Osteoblast (primary cell): ENCODE measurements around the gene PRKCE. TPM values are rescaled to one million over a fixed set of nuclear protein-coding genes. Genes with fewer than 3 reads are reported as not detected.

Source experiments
- DNase-seq: peaks from one replicate; pipeline ENCODE4 v3.0.0; 2011; ENCODE audit warnings: low spot score, mixed read lengths; ENCODE audit not compliant: insufficient read length; ENCODE audit errors: missing footprints
- H2AFZ ChIP-seq: 2 replicates; pipeline ENCODE4 v1.6.0; 2011; ENCODE audit warnings: mild to moderate bottlenecking, low read length
- H3K27ac ChIP-seq: 2 replicates; pipeline ENCODE4 v1.5.1; 2011; ENCODE audit warnings: mild to moderate bottlenecking, low read depth, low read length, moderate library complexity
- H3K27me3 ChIP-seq: 2 replicates; pipeline ENCODE4 v1.6.0; 2012; ENCODE audit warnings: mild to moderate bottlenecking, control low read depth, inconsistent platforms, low read length, moderate library complexity; ENCODE audit not compliant: insufficient read depth
- H3K36me3 ChIP-seq: 2 replicates; pipeline ENCODE4 v1.5.1; 2011; ENCODE audit warnings: mild to moderate bottlenecking, low read length, control low read depth, moderate library complexity; ENCODE audit not compliant: insufficient read depth
- H3K4me1 ChIP-seq: 2 replicates; pipeline ENCODE4 v1.5.1; 2011; ENCODE audit warnings: mild to moderate bottlenecking, low read length, control low read depth, moderate library complexity; ENCODE audit not compliant: insufficient read depth
- H3K4me2 ChIP-seq: 2 replicates; pipeline ENCODE4 v1.6.0; 2011; ENCODE audit warnings: mild to moderate bottlenecking, low read length; ENCODE audit not compliant: insufficient read depth
- H3K4me3 ChIP-seq: fragments of 200-600 bp; sonication (generic); 3 replicates; pipeline ENCODE4 v1.5.1; 2012; ENCODE audit warnings: mild to moderate bottlenecking, low read length, inconsistent platforms; ENCODE audit not compliant: insufficient read depth
- H3K79me2 ChIP-seq: 2 replicates; pipeline ENCODE4 v1.6.0; 2012; ENCODE audit warnings: mild to moderate bottlenecking, low read length, control low read depth, inconsistent platforms; ENCODE audit not compliant: insufficient read depth
- H3K9me3 ChIP-seq: 2 replicates; pipeline ENCODE4 v1.5.1; 2011; ENCODE audit warnings: low read depth, low read length, control low read depth
- H4K20me1 ChIP-seq: 2 replicates; pipeline ENCODE4 v1.6.0; 2012; ENCODE audit warnings: mild to moderate bottlenecking, low read length, control low read depth; ENCODE audit not compliant: insufficient read depth
- total RNA-seq: library from RNA; depleted of rRNA; stranded (reverse); fragments of >200 nt; gene quantifications from 2 replicates; pipeline ENCODE4 v1.2.3, GENCODE V29; 2012
- TF ChIP-seq, protein P1 (sequence below): IDR thresholded peaks from 2 replicates; pipeline ENCODE4 v1.5.1; 2011; ENCODE audit warnings: mild to moderate bottlenecking, low read depth, low read length, moderate library complexity; ENCODE audit errors: extremely low read depth

Gene PRKCE
- total RNA-seq, 1 donor: 22.1 TPM

DNA sequence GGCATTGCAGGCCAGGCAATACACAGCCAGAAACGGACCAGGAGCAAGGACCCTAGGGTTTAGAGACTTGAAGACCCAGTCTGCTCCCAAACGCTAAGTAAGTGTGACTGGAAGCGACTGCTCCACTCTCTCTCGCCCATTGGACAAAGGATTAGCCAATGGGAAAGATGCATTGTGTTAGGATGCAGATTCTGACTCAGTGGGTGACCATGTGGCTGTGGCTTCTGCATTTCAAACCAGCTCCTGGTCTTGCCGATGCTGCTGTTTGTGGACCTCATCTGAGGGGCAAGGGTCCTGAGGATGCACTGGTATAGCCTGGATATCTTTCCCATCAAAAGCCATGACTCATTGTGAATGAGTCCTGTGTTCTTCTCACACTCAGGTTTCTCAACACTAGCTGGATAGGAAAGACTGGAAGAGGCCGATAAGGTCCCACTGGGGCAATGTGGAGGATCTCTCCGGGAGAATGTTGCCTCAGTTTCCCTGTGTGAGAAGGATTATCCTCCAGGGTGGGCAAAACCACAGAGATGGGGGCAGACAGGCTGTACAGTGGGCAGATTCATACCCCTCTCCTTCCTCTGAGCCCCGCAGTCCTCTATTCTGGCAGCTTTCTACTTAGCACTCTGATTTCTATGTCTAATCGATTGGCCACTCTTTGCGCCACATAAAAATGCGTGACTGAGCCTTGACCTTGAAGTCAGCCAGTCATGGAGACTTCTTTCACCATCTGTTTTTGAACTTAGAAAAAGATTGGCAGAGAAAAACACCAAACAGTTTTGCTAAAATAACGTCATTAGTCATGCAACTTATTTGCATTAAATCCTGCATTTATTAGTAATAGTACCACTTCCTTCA lies 257.1 kb downstream of the PRKCE start:
- no peaks in the 10 kb centered on the region for H3K4me1 ChIP-seq
- no peak for DNase-seq
- H4K20me1 ChIP-seq: no peaks in the 10 kb centered on the region
- no peaks in the 10 kb centered on the region for H3K79me2 ChIP-seq
- TF ChIP-seq, protein P1, sequence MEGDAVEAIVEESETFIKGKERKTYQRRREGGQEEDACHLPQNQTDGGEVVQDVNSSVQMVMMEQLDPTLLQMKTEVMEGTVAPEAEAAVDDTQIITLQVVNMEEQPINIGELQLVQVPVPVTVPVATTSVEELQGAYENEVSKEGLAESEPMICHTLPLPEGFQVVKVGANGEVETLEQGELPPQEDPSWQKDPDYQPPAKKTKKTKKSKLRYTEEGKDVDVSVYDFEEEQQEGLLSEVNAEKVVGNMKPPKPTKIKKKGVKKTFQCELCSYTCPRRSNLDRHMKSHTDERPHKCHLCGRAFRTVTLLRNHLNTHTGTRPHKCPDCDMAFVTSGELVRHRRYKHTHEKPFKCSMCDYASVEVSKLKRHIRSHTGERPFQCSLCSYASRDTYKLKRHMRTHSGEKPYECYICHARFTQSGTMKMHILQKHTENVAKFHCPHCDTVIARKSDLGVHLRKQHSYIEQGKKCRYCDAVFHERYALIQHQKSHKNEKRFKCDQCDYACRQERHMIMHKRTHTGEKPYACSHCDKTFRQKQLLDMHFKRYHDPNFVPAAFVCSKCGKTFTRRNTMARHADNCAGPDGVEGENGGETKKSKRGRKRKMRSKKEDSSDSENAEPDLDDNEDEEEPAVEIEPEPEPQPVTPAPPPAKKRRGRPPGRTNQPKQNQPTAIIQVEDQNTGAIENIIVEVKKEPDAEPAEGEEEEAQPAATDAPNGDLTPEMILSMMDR: no peak
- no peak overlapping the region for H3K4me2 ChIP-seq
- no peaks in the 10 kb centered on the region for H3K27me3 ChIP-seq
- H3K27ac ChIP-seq: no peak overlapping the region
- H3K9me3 ChIP-seq: no peaks in the 10 kb centered on the region
- no peaks in the 10 kb centered on the region for H3K36me3 ChIP-seq
- no peak overlapping the region for H2AFZ ChIP-seq
- H3K4me3 ChIP-seq: no peak overlapping the region

DNA sequence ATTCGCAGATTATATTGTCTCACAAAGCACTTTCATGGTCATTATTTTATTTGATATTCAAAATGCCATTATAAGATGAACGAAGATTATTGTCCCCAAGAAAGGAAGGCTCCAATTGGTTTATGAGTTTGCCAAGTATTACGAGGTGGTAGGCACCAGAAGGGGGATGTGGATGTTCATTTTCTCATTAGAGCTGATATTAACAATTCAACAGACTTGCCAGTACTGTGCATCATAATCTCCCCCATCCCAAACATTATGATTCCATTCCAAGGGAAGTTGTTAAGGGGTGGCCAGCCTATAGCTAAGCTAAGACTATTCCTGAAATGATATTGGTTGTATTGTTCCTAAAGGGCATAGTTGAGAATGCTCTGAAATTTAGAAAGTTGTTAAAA lies 257.7 kb downstream of the PRKCE start:
- no peaks in the 10 kb centered on the region for H3K9me3 ChIP-seq
- H3K27ac ChIP-seq: no peak overlapping the region
- no peaks in the 10 kb centered on the region for H3K36me3 ChIP-seq
- no peak overlapping the region for H3K4me3 ChIP-seq
- H3K27me3 ChIP-seq: no peaks in the 10 kb centered on the region
- TF ChIP-seq, protein P1: no peak
- H3K4me2 ChIP-seq: no peak overlapping the region
- no peaks in the 10 kb centered on the region for H4K20me1 ChIP-seq
- H2AFZ ChIP-seq: no peak overlapping the region
- DNase-seq: no peak
- H3K79me2 ChIP-seq: no peaks in the 10 kb centered on the region
- no peaks in the 10 kb centered on the region for H3K4me1 ChIP-seq

DNA sequence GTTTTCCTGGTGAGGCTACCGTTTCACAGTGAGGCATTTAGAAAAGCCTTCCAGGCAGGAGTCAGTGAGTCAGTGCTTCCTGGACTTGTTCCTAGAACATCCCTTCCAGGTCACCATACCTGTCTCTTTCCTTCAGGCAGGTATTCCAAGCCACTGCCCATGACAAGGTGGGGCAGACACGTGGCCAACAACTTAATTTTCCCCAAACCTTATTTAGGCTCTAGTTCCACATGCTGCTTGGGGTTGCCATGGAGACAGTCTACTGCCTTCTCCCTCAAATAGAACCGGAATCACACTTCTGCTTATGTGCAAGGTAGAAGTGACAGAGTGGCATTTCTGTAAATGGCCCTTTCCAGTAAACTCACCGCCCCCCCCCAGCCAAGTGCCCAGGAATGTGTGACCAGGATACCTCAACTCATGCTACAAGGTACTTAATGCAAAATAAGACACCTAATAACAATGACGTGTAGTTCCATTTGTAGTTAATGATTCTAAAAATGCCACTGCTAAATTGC lies 258.3 kb downstream of the PRKCE start:
- Histone ChIP-seq H3K27me3 (no peaks in the 10 kb centered on the region), H3K27ac (no peak overlapping the region), H3K79me2 (no peaks in the 10 kb centered on the region), H3K4me1 (no peaks in the 10 kb centered on the region), H3K36me3 (no peaks in the 10 kb centered on the region), H3K4me3 (no peak overlapping the region), H2AFZ (no peak overlapping the region), H3K9me3 (no peaks in the 10 kb centered on the region), H4K20me1 (no peaks in the 10 kb centered on the region), H3K4me2 (no peak overlapping the region)
- TF ChIP-seq, protein P1: no peak
- DNase-seq: no peak

DNA sequence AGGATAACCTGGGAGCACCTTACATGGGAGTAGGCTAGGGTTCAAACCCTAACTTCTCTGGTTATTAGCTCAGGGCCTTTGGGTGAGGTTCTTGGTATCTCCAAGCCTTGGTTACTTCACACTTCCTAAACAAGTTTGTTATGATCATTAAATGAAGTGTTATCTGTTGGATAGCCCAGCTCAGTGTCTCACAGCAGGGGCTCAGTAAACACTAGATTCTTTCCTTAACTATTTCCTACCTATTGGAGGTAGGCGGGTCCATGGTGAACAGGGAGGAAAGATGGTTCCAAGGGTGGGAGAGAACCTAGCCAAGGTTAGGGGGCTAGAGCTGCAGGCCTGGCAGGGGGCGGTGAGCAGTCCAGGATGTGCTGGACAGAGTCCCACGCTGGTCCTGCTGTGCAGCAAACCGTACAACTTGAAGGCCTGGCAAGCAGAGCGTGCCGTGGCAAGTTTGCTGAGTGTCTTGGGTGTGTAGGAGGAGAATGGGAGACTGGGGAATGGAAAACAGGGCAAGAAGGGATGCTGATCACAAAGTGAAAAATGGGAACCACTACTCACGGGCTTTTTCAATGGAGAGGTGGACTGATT lies 259.1 kb downstream of the PRKCE start:
- Histone ChIP-seq H3K27me3 (no peaks in the 10 kb centered on the region), H3K4me3 (no peak overlapping the region), H3K27ac (no peak overlapping the region), H3K9me3 (no peaks in the 10 kb centered on the region), H3K79me2 (no peaks in the 10 kb centered on the region), H3K4me1 (no peaks in the 10 kb centered on the region), H3K4me2 (no peak overlapping the region), H4K20me1 (no peaks in the 10 kb centered on the region), H3K36me3 (no peaks in the 10 kb centered on the region), H2AFZ (no peak overlapping the region)
- TF ChIP-seq, protein P1: no peak
- DNase-seq: no peak
